ENCODE measurements around the gene RPL18.
A peak's percentile ranks its signal among the peaks of the same experiment; 100 is the strongest.
"Not testable (repeated sequence)": the region's sequence is repeated elsewhere in the genome, so short reads cannot be mapped to it uniquely, and the experiment has no call there.

The RPL18 gene

GRCh38 chr19:48588670-48589401 lies 30.1 kb downstream of the RPL18 start:
- DNase-seq (ENCODE audit: low read depth in 3 of 3): peak; percentile 67 to 86 (median 75)

- DNase-seq (ENCODE audit: low read depth in 3 of 3): no peak
Observed at GRCh38 chr19:48587387-48587786, 31.6 kb downstream of the RPL18 start.

GRCh38 chr19:48582168-48582567 lies 36.8 kb downstream of the RPL18 start:
- no peak for DNase-seq (ENCODE audit: low read depth in 3 of 3)

GRCh38 chr19:48578891-48579290 lies 40.1 kb downstream of the RPL18 start:
- DNase-seq (ENCODE audit: low read depth in 3 of 3): no peak

- DNase-seq (ENCODE audit: low read depth in 3 of 3): not testable (repeated sequence)
Observed at GRCh38 chr19:48577908-48578307, 41.1 kb downstream of the RPL18 start.

- no peak for DNase-seq (ENCODE audit: low read depth in 3 of 3)
Observed at GRCh38 chr19:48575931-48576622, 42.9 kb downstream of the RPL18 start.

GRCh38 chr19:48573163-48573505 lies 45.8 kb downstream of the RPL18 start:
- DNase-seq (ENCODE audit: low read depth in 3 of 3): no peak

GRCh38 chr19:48571378-48572162 lies 47.4 kb downstream of the RPL18 start:
- DNase-seq (ENCODE audit: low read depth in 3 of 3): no peak

- no peak for DNase-seq (ENCODE audit: low read depth in 3 of 3)
Observed at GRCh38 chr19:48569814-48570213, 49.2 kb downstream of the RPL18 start.

- DNase-seq (ENCODE audit: low read depth in 3 of 3): peak in 1 of 3 experiments; percentile 11
Observed at GRCh38 chr19:48568345-48568886, 50.6 kb downstream of the RPL18 start.

All from stimulated activated CD4-positive, alpha-beta T cell treated with anti-CD3 and anti-CD28 coated beads, TNF-alpha, amount 100 ng/mL, for 24 hours (primary cell).